ENCODE measurements around the gene DNAJC8.

DNAJC8 gene

GRCh38 chr1:28171246-28171645 is 61.6 kb downstream of the DNAJC8 start:
- no peak for DNase-seq

DNA sequence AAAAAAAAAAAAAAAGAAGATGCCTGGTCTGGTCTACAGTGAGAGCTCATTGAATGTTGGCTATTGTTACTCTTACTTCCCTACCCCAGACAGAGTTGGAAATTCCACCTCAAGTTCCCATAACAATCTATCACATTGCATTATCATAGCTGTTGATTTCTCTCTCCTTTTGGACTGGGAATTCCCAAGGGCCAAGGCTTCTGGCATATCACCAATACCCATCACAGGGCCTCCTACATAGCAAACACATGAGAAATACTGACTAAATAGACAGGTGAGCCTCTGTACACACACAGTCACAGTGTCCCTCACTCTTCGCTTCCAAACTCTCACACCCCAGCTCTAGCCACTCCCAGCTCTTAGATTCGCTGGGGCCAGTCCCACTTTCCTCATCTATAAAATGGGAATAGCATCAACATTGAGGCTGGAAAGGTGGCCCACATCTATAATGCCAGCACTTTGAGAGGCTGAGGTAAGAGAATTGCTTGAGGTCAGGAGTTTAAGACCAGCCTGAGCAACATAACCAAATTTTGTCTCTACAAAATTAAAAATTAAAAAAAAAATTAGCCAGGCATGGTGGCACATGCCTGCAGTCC is 62.7 kb downstream of the DNAJC8 start:
- DNase-seq: no peak

GRCh38 chr1:28163496-28164161 is 69.2 kb downstream of the DNAJC8 start:
- DNase-seq: peak; percentile 8

GRCh38 chr1:28162151-28162550 is 70.7 kb downstream of the DNAJC8 start:
- DNase-seq: no peak

GRCh38 chr1:28161751-28162150 is 71.1 kb downstream of the DNAJC8 start:
- DNase-seq: no peak

- peak; percentile 25 for DNase-seq
These were observed 72.0 kb downstream of the DNAJC8 start for GRCh38 chr1:28160782-28161266.

GRCh38 chr1:28159680-28160079 is 73.1 kb downstream of the DNAJC8 start:
- DNase-seq: no peak

DNA sequence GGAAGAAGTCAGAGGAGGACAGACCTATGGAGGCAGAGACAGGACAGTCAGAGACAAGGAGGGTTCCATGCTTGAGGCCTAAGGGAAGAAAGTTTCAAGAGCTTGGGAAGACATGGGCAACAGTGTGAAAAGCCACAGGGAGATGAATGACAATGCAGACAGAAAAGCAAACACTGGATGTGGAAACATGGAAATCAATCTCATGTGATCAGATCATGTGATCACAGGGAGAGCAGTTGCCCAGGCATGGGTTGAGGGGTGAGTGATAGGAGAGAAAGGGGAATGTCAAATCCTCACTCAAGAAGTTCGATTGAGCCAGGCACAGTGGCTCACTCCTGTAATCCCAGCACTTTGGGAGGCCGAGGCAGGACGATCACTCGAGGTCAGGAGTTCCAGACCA is 73.6 kb downstream of the DNAJC8 start:
- DNase-seq: no peak

DNA sequence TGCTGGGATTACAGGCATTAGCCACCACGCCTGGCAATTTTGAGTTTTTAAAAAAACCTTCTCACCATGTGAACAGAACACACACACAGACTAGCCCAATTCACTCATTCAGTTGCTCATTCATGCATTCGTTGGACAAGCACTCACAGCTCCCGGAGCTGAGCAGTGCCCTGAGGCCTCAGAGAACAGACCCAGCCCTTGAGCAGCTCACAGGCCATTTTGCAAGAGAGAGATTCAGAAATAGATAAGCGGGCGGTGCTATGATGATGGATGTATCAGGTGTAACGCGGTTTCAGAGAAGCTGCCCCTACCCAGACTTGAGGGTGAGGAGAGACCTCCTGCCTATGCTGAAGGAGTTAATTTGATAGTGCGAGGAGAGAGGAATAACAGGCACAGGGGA is 74.9 kb downstream of the DNAJC8 start:
- no peak for DNase-seq

DNA sequence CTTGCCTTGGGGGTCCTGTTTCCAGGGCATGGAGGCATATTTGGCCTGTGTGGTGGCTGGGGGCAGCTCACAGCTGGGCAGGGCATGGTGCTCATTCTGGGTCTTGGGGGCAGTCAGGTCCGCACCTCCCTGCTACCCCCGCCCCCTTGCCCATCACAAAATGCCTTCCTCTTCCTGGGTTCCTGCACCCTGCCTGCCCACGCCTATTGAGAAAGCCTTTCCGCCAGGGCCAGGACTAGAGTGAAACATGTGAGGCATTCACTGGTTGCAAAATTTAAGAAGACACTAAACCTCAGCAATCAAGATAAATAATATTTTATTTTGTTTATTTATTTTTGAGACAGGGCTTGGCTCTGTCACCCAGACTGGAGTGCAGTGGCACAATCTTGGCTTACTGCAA is 76.0 kb downstream of the DNAJC8 start:
- no peak for DNase-seq

DNA sequence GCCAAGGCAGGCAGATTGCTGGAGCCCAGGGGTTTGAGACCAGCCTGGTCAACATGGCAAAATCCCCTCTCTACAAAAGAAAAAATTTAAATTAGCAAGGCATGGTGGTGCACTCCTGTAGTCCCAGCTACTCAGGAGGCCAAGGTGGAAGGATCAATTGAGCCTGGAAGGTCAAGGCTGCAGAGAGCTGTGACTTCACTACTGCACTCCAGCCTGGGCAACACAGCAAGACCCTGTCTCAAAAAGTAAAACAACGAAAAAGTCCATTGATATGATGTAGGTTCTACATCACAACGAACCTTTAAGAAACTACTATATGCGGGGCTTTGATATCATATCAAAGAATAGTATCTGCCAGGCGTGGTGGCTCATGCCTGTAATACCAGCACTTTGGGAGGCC is 77.2 kb downstream of the DNAJC8 start:
- DNase-seq: no peak

- DNase-seq: no peak
These were observed 78.7 kb downstream of the DNAJC8 start for GRCh38 chr1:28154078-28154594.

All from fibroblast of skin of scalp (primary cell).